OCI-LY1 (cell line): ENCODE results near the gene FAM107B.

Experiments
- EZH2 ChIP-seq: fragments of 200-600 bp; sonication (generic), shearing (Covaris generic); IDR thresholded peaks from 2 replicates; pipeline ENCODE4 v1.8.0; 2017; ENCODE audit warnings: borderline replicate concordance, mixed run types, mild to moderate bottlenecking, antibody characterized with exemption, low read length, moderate library complexity, mixed read lengths
- TF ChIP-seq, protein P1 (sequence below): fragments of 200-600 bp; sonication (generic), shearing (Covaris generic); IDR thresholded peaks from 2 replicates; pipeline ENCODE4 v1.5.1; 2017; ENCODE audit warnings: mild to moderate bottlenecking, antibody characterized with exemption, low read length, moderate library complexity, mixed read lengths

DNA sequence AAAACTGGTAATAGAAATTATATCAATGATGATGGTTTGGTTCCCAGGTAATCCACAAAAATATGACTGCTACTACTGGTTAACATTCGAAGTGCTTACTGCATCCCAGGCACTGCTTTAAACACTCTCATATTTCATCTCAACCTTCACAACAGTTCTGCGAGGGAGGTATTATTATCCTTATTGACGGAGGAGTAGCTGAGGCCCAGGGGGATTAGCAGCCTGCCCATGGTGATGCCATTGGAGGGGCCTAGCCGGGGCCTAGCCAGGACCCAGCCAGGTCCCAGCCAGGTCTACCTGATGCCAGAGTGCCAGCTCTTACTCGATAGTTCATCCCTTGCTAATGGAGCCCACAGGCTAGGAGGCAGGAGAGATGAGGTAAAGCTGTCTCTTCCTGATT lies 217.1 kb downstream of the FAM107B start:
- TF ChIP-seq, protein P1, sequence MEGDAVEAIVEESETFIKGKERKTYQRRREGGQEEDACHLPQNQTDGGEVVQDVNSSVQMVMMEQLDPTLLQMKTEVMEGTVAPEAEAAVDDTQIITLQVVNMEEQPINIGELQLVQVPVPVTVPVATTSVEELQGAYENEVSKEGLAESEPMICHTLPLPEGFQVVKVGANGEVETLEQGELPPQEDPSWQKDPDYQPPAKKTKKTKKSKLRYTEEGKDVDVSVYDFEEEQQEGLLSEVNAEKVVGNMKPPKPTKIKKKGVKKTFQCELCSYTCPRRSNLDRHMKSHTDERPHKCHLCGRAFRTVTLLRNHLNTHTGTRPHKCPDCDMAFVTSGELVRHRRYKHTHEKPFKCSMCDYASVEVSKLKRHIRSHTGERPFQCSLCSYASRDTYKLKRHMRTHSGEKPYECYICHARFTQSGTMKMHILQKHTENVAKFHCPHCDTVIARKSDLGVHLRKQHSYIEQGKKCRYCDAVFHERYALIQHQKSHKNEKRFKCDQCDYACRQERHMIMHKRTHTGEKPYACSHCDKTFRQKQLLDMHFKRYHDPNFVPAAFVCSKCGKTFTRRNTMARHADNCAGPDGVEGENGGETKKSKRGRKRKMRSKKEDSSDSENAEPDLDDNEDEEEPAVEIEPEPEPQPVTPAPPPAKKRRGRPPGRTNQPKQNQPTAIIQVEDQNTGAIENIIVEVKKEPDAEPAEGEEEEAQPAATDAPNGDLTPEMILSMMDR: no peak
- no peak for TF ChIP-seq EZH2
